OCI-LY1 (cell line): ENCODE measurements around the gene ROBO1.

ENCODE experiments used
- H2AFZ ChIP-seq: fragments of 200-600 bp; sonication (generic), shearing (Covaris generic); 2 replicates; pipeline ENCODE4 v1.6.0; 2014; ENCODE audit warnings: antibody characterized with exemption, mild to moderate bottlenecking, low read length
- H3F3A ChIP-seq: fragments of 200-600 bp; sonication (generic), shearing (Covaris generic); 2 replicates; pipeline ENCODE4 v1.6.0; 2014; ENCODE audit warnings: mild to moderate bottlenecking, antibody characterized with exemption, low read length, moderate library complexity; ENCODE audit not compliant: insufficient read depth
- H3K27ac ChIP-seq: fragments of 200-600 bp; sonication (generic); 2 replicates; pipeline ENCODE4 v1.5.1; 2014; ENCODE audit warnings: low read length, mixed run types, mild to moderate bottlenecking, low read depth; ENCODE audit not compliant: poor library complexity, severe bottlenecking
- H3K27me3 ChIP-seq: fragments of 200-600 bp; sonication (generic); 2 replicates; pipeline ENCODE4 v1.6.0; 2014; ENCODE audit warnings: antibody characterized with exemption, mild to moderate bottlenecking, low read length, moderate library complexity; ENCODE audit not compliant: insufficient read depth
- H3K36me3 ChIP-seq: fragments of 200-600 bp; sonication (generic); 2 replicates; pipeline ENCODE4 v1.6.1; 2014; ENCODE audit warnings: mild to moderate bottlenecking, antibody characterized with exemption, low read length, moderate library complexity, mixed read lengths; ENCODE audit not compliant: insufficient read depth
- H3K4me1 ChIP-seq: fragments of 200-600 bp; sonication (generic); 2 replicates; pipeline ENCODE4 v1.5.1; 2014; ENCODE audit warnings: mild to moderate bottlenecking, low read length, moderate library complexity; ENCODE audit not compliant: insufficient read depth, severe bottlenecking
- H3K4me2 ChIP-seq: fragments of 200-600 bp; sonication (generic), shearing (Covaris generic); 2 replicates; pipeline ENCODE4 v1.6.1; 2014; ENCODE audit warnings: low read length
- H3K4me3 ChIP-seq: fragments of 200-600 bp; sonication (generic); 2 replicates; pipeline ENCODE4 v1.5.1; 2014; ENCODE audit warnings: low read length, low read depth, mild to moderate bottlenecking, mixed read lengths; ENCODE audit not compliant: poor library complexity, severe bottlenecking
- H3K79me2 ChIP-seq: fragments of 200-600 bp; shearing (Covaris generic); 2 replicates; pipeline ENCODE4 v1.6.1; 2016; ENCODE audit warnings: mixed run types, low read length, mixed read lengths; ENCODE audit not compliant: insufficient read depth
- H3K9ac ChIP-seq: fragments of 200-600 bp; sonication (generic), shearing (Covaris generic); 2 replicates; pipeline ENCODE4 v1.6.1; 2014; ENCODE audit warnings: mild to moderate bottlenecking, low read length, mixed read lengths
- H3K9me2 ChIP-seq: fragments of 200-600 bp; sonication (generic), shearing (Covaris generic); 2 replicates; pipeline ENCODE4 v1.6.1; 2014; ENCODE audit warnings: low read depth, mild to moderate bottlenecking, low read length, mixed read lengths
- H3K9me3 ChIP-seq: fragments of 200-600 bp; shearing (Covaris generic); 2 replicates; pipeline ENCODE4 v1.6.1; 2014; ENCODE audit warnings: low read length, mixed read lengths
- H4K20me1 ChIP-seq: fragments of 200-600 bp; sonication (generic), shearing (Covaris generic); 2 replicates; pipeline ENCODE4 v1.6.0; 2016; ENCODE audit warnings: mild to moderate bottlenecking, low read length; ENCODE audit not compliant: insufficient read depth
- EZH2 ChIP-seq: fragments of 200-600 bp; sonication (generic), shearing (Covaris generic); IDR thresholded peaks from 2 replicates; pipeline ENCODE4 v1.8.0; 2017; ENCODE audit warnings: borderline replicate concordance, mixed run types, mild to moderate bottlenecking, antibody characterized with exemption, low read length, moderate library complexity, mixed read lengths
- TF ChIP-seq, protein P1 (sequence below): fragments of 200-600 bp; sonication (generic), shearing (Covaris generic); IDR thresholded peaks from 2 replicates; pipeline ENCODE4 v1.5.1; 2017; ENCODE audit warnings: mild to moderate bottlenecking, antibody characterized with exemption, low read length, moderate library complexity, mixed read lengths

ROBO1 gene

GRCh38 chr3:78644847-78645246 is 1123.0 kb downstream of the ROBO1 start:
- Histone ChIP-seq H3K27me3 (no peaks in the 10 kb centered on the region), H3K4me2 (no peak overlapping the region), H3K27ac (no peak overlapping the region), H3K79me2 (no peaks in the 10 kb centered on the region), H3K9ac (no peak overlapping the region), H3K4me1 (no peaks in the 10 kb centered on the region), H3F3A (no peaks in the 10 kb centered on the region), H2AFZ (no peak overlapping the region), H4K20me1 (no peaks in the 10 kb centered on the region), H3K36me3 (no peaks in the 10 kb centered on the region), H3K9me2 (no peaks in the 10 kb centered on the region), H3K4me3 (no peak overlapping the region), H3K9me3 (no peaks in the 10 kb centered on the region)
- TF ChIP-seq, protein P1, sequence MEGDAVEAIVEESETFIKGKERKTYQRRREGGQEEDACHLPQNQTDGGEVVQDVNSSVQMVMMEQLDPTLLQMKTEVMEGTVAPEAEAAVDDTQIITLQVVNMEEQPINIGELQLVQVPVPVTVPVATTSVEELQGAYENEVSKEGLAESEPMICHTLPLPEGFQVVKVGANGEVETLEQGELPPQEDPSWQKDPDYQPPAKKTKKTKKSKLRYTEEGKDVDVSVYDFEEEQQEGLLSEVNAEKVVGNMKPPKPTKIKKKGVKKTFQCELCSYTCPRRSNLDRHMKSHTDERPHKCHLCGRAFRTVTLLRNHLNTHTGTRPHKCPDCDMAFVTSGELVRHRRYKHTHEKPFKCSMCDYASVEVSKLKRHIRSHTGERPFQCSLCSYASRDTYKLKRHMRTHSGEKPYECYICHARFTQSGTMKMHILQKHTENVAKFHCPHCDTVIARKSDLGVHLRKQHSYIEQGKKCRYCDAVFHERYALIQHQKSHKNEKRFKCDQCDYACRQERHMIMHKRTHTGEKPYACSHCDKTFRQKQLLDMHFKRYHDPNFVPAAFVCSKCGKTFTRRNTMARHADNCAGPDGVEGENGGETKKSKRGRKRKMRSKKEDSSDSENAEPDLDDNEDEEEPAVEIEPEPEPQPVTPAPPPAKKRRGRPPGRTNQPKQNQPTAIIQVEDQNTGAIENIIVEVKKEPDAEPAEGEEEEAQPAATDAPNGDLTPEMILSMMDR, result no peak
- no peak for TF ChIP-seq EZH2

DNA sequence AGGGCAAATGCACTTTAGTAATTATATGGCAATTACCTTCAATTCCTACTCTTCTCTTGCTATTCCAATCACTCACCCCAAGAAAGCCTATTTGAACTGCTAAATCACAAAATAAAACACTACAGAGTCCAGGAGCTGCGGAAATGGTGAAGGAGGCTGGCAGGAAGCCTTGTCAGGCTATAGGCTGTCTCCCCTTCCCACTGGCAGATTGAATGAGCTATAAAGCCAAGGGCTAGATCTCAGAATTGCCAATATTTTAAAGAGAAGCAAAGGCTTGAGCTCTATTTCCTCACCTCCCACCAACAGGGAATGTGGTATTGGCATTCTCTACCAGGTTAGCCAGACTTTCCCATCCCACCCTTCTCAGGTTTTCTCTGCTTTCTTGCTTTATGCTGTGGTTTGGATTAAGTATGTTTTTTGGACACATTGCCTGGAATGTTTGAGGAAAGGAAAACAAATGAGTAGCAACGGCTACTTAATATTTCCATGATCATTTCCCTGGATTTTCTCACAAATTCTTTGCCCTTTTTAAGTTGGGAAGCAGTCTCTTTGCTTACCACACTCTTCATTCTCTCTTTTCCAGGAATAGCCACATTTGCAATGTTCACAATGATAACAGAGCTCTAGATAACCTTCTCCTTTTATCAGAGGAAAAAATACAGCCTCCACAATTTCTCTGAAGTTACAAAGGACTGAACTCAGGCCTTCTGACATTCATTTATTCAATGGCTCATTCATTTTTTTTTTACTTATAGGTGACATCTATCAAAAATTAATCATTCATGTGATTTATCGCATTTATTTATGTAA is 1125.4 kb downstream of the ROBO1 start:
- Histone ChIP-seq H3F3A (no peaks in the 10 kb centered on the region), H4K20me1 (no peaks in the 10 kb centered on the region), H3K9me2 (no peaks in the 10 kb centered on the region), H3K27ac (no peak overlapping the region), H2AFZ (no peak overlapping the region), H3K27me3 (no peaks in the 10 kb centered on the region), H3K9ac (no peak overlapping the region), H3K36me3 (no peaks in the 10 kb centered on the region), H3K4me2 (no peak overlapping the region), H3K79me2 (no peaks in the 10 kb centered on the region), H3K4me3 (no peak overlapping the region), H3K9me3 (no peaks in the 10 kb centered on the region), H3K4me1 (no peaks in the 10 kb centered on the region)
- TF ChIP-seq EZH2, result no peak

DNA sequence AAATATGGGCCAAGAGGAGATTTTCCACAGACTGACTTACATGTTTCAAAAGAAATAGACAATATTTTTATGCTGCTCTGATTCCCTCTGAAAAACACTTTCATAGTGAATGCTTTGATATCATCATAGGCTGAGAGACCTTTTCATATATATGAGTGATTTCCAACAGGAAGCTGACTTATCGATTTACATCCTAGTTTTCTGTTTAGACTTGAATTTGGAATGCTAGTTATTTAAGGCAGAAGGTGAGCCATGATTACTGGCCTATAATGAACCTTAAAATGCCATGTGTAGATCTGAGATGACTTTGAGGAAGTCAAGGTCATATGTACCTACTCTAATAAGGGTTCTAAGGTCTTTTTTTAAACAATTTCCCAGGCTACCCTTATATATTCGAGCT is 1126.1 kb downstream of the ROBO1 start:
- Histone ChIP-seq H3F3A (no peaks in the 10 kb centered on the region), H4K20me1 (no peaks in the 10 kb centered on the region), H2AFZ (no peak overlapping the region), H3K4me3 (no peak overlapping the region), H3K9me2 (no peaks in the 10 kb centered on the region), H3K27me3 (no peaks in the 10 kb centered on the region), H3K27ac (no peak overlapping the region), H3K4me1 (no peaks in the 10 kb centered on the region), H3K9ac (no peak overlapping the region), H3K79me2 (no peaks in the 10 kb centered on the region), H3K4me2 (no peak overlapping the region), H3K36me3 (no peaks in the 10 kb centered on the region), H3K9me3 (no peaks in the 10 kb centered on the region)
- TF ChIP-seq, protein P1, result no peak
- TF ChIP-seq EZH2, result no peak

DNA sequence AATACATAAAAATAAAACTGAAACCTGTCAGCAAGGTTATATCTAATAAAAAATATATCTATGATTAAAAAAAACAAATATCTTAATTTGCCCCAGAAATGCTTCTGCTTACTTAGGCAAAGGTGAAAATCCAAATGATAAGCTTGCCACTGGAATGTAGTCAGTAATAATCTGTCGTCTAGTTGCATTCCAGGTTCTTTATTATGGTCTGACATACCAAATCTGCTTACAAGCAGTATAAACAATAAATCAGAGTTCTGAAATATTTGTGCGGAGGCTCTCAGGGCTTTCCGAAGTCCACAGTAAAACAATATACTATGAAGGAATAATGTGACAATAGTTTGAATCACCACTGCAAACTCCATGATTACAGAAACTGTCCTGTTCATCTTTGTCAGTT is 1133.5 kb downstream of the ROBO1 start:
- Histone ChIP-seq H3K27me3 (no peaks in the 10 kb centered on the region), H4K20me1 (no peaks in the 10 kb centered on the region), H3K79me2 (no peaks in the 10 kb centered on the region), H2AFZ (no peak overlapping the region), H3K9me3 (no peaks in the 10 kb centered on the region), H3K27ac (no peak overlapping the region), H3K9ac (no peak overlapping the region), H3F3A (no peaks in the 10 kb centered on the region), H3K4me1 (no peaks in the 10 kb centered on the region), H3K9me2 (no peaks in the 10 kb centered on the region), H3K4me3 (no peak overlapping the region), H3K36me3 (no peaks in the 10 kb centered on the region), H3K4me2 (no peak overlapping the region)
- TF ChIP-seq EZH2, result no peak
- TF ChIP-seq, protein P1, result no peak
